Sigmoid colon (tissue), 7 donors: Measurements from ENCODE around the gene FMO3. TPM values are rescaled to one million over a fixed set of nuclear protein-coding genes. Genes with fewer than 3 reads are reported as not detected.

ENCODE experiments used
- DNase-seq: peaks from one replicate; pipeline ENCODE4 v3.0.0-alpha.2; 2019
- H3K27ac ChIP-seq, 4 donors: fragments of 200-600 bp; sonication (generic); one replicate each; pipeline ENCODE4 v1.5.1; 2016 to 2019; ENCODE audit warnings: mild to moderate bottlenecking in 1 of 4
- H3K27me3 ChIP-seq, 3 donors: fragments of 200-600 bp; sonication (generic); one replicate each; pipeline ENCODE4 v1.5.1; 2019; ENCODE audit warnings: mild to moderate bottlenecking in 1 of 3
- H3K36me3 ChIP-seq, 4 donors: fragments of 200-600 bp; sonication (generic); one replicate each; pipeline ENCODE4 v1.5.1; 2016 to 2019
- H3K4me1 ChIP-seq, 4 donors: fragments of 200-600 bp; sonication (generic); one replicate each; pipeline ENCODE4 v1.5.1; 2017 to 2019
- H3K4me3 ChIP-seq, 4 donors: fragments of 200-600 bp; sonication (generic); one replicate each; pipeline ENCODE4 v1.5.1; 2017 to 2019; ENCODE audit warnings: mild to moderate bottlenecking in 2 of 4, moderate library complexity in 1 of 4
- H3K9me3 ChIP-seq, 4 donors: fragments of 200-600 bp in 3 of 4; sonication (generic) in 3 of 4; one replicate each; pipeline versions ENCODE4 v1.5.1 to v1.6.1; 2013 to 2019
- CTCF ChIP-seq, 4 experiments: fragments of 450-650 bp in 3 of 4; fragments of 200-600 bp in 1 of 4; IDR thresholded peaks; one replicate each; pipeline ENCODE4 v1.5.1; 2016 to 2019; ENCODE audit warnings: antibody characterized with exemption in 4 of 4, mild to moderate bottlenecking in 3 of 4, moderate library complexity in 2 of 4
- EP300 ChIP-seq, 4 donors: sonication (generic); formaldehyde crosslinking; IDR thresholded peaks; one replicate each; pipeline ENCODE4 v1.6.1; 2017; ENCODE audit warnings: antibody characterized with exemption in 4 of 4
- POLR2A ChIP-seq, 2 donors: fragments of 450-650 bp; IDR thresholded peaks; one replicate each; pipeline ENCODE4 v1.6.1; 2016; ENCODE audit warnings: antibody characterized with exemption in 2 of 2, mild to moderate bottlenecking in 2 of 2, moderate library complexity in 2 of 2
- POLR2AphosphoS5 ChIP-seq, 4 donors: sonication (generic); formaldehyde crosslinking; IDR thresholded peaks; one replicate each; pipeline ENCODE4 v1.6.1; 2017; ENCODE audit warnings: antibody characterized with exemption in 4 of 4
- WGBS, 2 donors: extraction: QIAGEN DNeasy Blood & Tissue Kit; methylation state at CpG; one replicate each; pipeline ENCODE4 v1.1.7; 2013; 5-methylcytosine and 5-hydroxymethylcytosine counted together
- intact Hi-C: fragments of 100-400 bp; cut with DNase I; formaldehyde crosslinking; loops from one replicate; pipeline ENCODE4 v1.15.1; 2023
- polyA plus RNA-seq, 3 donors: library from polyadenylated mRNA; stranded (reverse); fragments of 200-250 nt; gene quantifications; one replicate each; pipeline ENCODE4 v1.2.3, GENCODE V29; 2013
- total RNA-seq, 4 donors: library from RNA; depleted of rRNA; stranded (reverse); fragments of >200 nt; gene quantifications; one replicate each; pipeline ENCODE4 v1.1.0, GENCODE V29; 2016
- donor health status: healthy with polysubstance abuse.
- donor health status: Bipolar disorder and iron deficiency.
- donor health status: healthy.

Gene FMO3
- total and polyA plus RNA-seq, 7 donors, result 0.82 to 2.3 (median 1.8) TPM; not detected in 2

- Histone ChIP-seq H3K27me3 (no peaks in the 10 kb centered on the region), H3K36me3 (no peaks in the 10 kb centered on the region), H3K27ac (no peak overlapping the region), H3K9me3 (no peaks in the 10 kb centered on the region), H3K4me1 (no peaks in the 10 kb centered on the region), H3K4me3 (no peak overlapping the region)
- DNase-seq, result no peak
- no peak for TF ChIP-seq POLR2A (IDR thresholded peaks at IDR 0.05)
- no peak for TF ChIP-seq POLR2AphosphoS5 (IDR thresholded peaks at IDR 0.05)
- TF ChIP-seq EP300 (IDR thresholded peaks at IDR 0.05), result no peak
- TF ChIP-seq CTCF (IDR thresholded peaks at IDR 0.05), result no peak
- intact Hi-C loops, result no loop called here
Observed at GRCh38 chr1:171087896-171088295, 2.8 kb upstream of the FMO3 start.

- TF ChIP-seq POLR2AphosphoS5 (IDR thresholded peaks at IDR 0.05), result no peak
- TF ChIP-seq POLR2A (IDR thresholded peaks at IDR 0.05), result no peak
- TF ChIP-seq EP300 (IDR thresholded peaks at IDR 0.05), result no peak
- no peak for TF ChIP-seq CTCF (IDR thresholded peaks at IDR 0.05)
- no peaks in the 10 kb centered on the region for H3K27me3 ChIP-seq
- no peaks in the 10 kb centered on the region for H3K9me3 ChIP-seq
- no peak for DNase-seq
- no peak overlapping the region for H3K4me3 ChIP-seq
- H3K27ac ChIP-seq, result no peak overlapping the region
- intact Hi-C loops, result no loop called here
- no peaks in the 10 kb centered on the region for H3K36me3 ChIP-seq
- H3K4me1 ChIP-seq, result no peaks in the 10 kb centered on the region
- 96% methylated on average over 1 of the region's 1 CpG for WGBS, 2 donors
Observed at GRCh38 chr1:171103862-171104261, 13.2 kb downstream of the FMO3 start.

GRCh38 chr1:171107262-171107940 lies 16.7 kb downstream of the FMO3 start:
- Histone ChIP-seq H3K4me1 (no peaks in the 10 kb centered on the region), H3K4me3 (no peak overlapping the region), H3K27ac (peak overlapping the region in 1 of 4 donors; percentile 29), H3K36me3 (no peaks in the 10 kb centered on the region), H3K9me3 (no peaks in the 10 kb centered on the region), H3K27me3 (no peaks in the 10 kb centered on the region)
- TF ChIP-seq POLR2AphosphoS5 (IDR thresholded peaks at IDR 0.05) (no peak), CTCF (IDR thresholded peaks at IDR 0.05) (no peak), POLR2A (IDR thresholded peaks at IDR 0.05) (no peak), EP300 (IDR thresholded peaks at IDR 0.05) (no peak)
- intact Hi-C loops, result no loop called here
- WGBS, 2 donors, result 66 to 74% methylated on average over 3 of the region's 3 CpGs
- no peak for DNase-seq

- intact Hi-C loops, result no loop called here
- Histone ChIP-seq H3K27me3 (no peaks in the 10 kb centered on the region), H3K4me1 (no peaks in the 10 kb centered on the region), H3K27ac (peak overlapping the region in 1 of 4 donors; percentile 29), H3K36me3 (no peaks in the 10 kb centered on the region), H3K9me3 (no peaks in the 10 kb centered on the region), H3K4me3 (no peak overlapping the region)
- 84 to 88% methylated on average over 8 of the region's 8 CpGs for WGBS, 2 donors
- DNase-seq, result no peak
- no peak for TF ChIP-seq POLR2AphosphoS5 (IDR thresholded peaks at IDR 0.05)
- no peak for TF ChIP-seq EP300 (IDR thresholded peaks at IDR 0.05)
- TF ChIP-seq CTCF (IDR thresholded peaks at IDR 0.05), result no peak
- no peak for TF ChIP-seq POLR2A (IDR thresholded peaks at IDR 0.05)
Observed at GRCh38 chr1:171107969-171108368, 17.3 kb downstream of the FMO3 start.

GRCh38 chr1:171109966-171110365 lies 19.3 kb downstream of the FMO3 start:
- Histone ChIP-seq H3K36me3 (no peaks in the 10 kb centered on the region), H3K27me3 (no peaks in the 10 kb centered on the region), H3K9me3 (no peaks in the 10 kb centered on the region), H3K4me1 (no peaks in the 10 kb centered on the region), H3K4me3 (no peak overlapping the region), H3K27ac (no peak overlapping the region)
- no peak for TF ChIP-seq EP300 (IDR thresholded peaks at IDR 0.05)
- TF ChIP-seq POLR2AphosphoS5 (IDR thresholded peaks at IDR 0.05), result no peak
- no peak for TF ChIP-seq POLR2A (IDR thresholded peaks at IDR 0.05)
- TF ChIP-seq CTCF (IDR thresholded peaks at IDR 0.05), result no peak
- intact Hi-C loops, result no loop called here
- 85 to 91% methylated on average over 7 of the region's 7 CpGs for WGBS, 2 donors
- DNase-seq, result no peak
